WTC11 (cell line): Measurements from ENCODE around the gene WNT8B. TPM values are rescaled to one million over a fixed set of nuclear protein-coding genes. Genes with fewer than 3 reads are reported as not detected.

Source experiments
- ATAC-seq: fragments of 200-7000 bp; cut with Tn5 transposase; 2 replicates; pipeline ENCODE4 v1.10.0; 2021; ENCODE audit warnings: mild to moderate bottlenecking, moderate library complexity
- CTCF ChIA-PET: fragments of 300-600 bp; sonication (Branson Sonifier 250); formaldehyde crosslinking; loops from one replicate; lab custom pipeline; 2021; ENCODE audit warnings: antibody characterized with exemption; lab: Charles Lee
- POLR2A ChIA-PET: fragments of 350-600 bp; sonication (Branson Sonifier 250); formaldehyde crosslinking; loops from one replicate; lab custom pipeline; 2021; ENCODE audit warnings: antibody characterized with exemption; lab: Charles Lee
- DNase-seq: peaks from one replicate; pipeline ENCODE4 v3.0.0; 2021; ENCODE audit warnings: low spot score
- H3K27ac Mint-ChIP-seq: 2 replicates; pipeline ENCODE4 v1.8.0; 2021; ENCODE audit warnings: mixed read lengths
- H3K27me3 Mint-ChIP-seq: 2 replicates; pipeline ENCODE4 v1.8.0; 2021; ENCODE audit warnings: low read depth, mild to moderate bottlenecking, moderate library complexity, mixed read lengths
- H3K36me3 Mint-ChIP-seq: 2 replicates; pipeline ENCODE4 v1.8.0; 2021; ENCODE audit warnings: mixed read lengths
- H3K4me1 Mint-ChIP-seq: 2 replicates; pipeline ENCODE4 v1.8.0; 2022; ENCODE audit warnings: mixed read lengths
- H3K4me3 Mint-ChIP-seq: 2 replicates; pipeline ENCODE4 v1.8.0; 2021; ENCODE audit warnings: mild to moderate bottlenecking, moderate library complexity, mixed read lengths
- H3K9me3 Mint-ChIP-seq: 2 replicates; pipeline ENCODE4 v1.8.0; 2021; ENCODE audit warnings: mixed read lengths
- AFF4 ChIP-seq: sonication (generic); formaldehyde crosslinking; IDR thresholded peaks from 2 replicates; pipeline ENCODE4 v1.8.1; 2023; ENCODE audit warnings: mild to moderate bottlenecking, missing genetic modification reagents, borderline replicate concordance
- ATF1 ChIP-seq: sonication (generic); formaldehyde crosslinking; IDR thresholded peaks from 2 replicates; pipeline ENCODE4 v1.8.1; 2023; ENCODE audit warnings: mild to moderate bottlenecking, moderate library complexity, missing genetic modification reagents
- ATF2 ChIP-seq: sonication (generic); formaldehyde crosslinking; IDR thresholded peaks from 2 replicates; pipeline ENCODE4 v1.8.1; 2022; ENCODE audit warnings: low read depth, missing genetic modification reagents, borderline replicate concordance
- CDX4 ChIP-seq: fragments of 250-450 bp; sonication (Bioruptor Pico); IDR thresholded peaks from 2 replicates; pipeline ENCODE4 v1.9.0; 2021; ENCODE audit warnings: moderate library complexity, mild to moderate bottlenecking, inconsistent platforms, borderline replicate concordance
- CREB1 ChIP-seq: sonication (generic); formaldehyde crosslinking; IDR thresholded peaks from 2 replicates; pipeline ENCODE4 v1.8.0; 2023; ENCODE audit warnings: mild to moderate bottlenecking, missing genetic modification reagents
- E2F1 ChIP-seq: sonication (generic); formaldehyde crosslinking; IDR thresholded peaks from 2 replicates; pipeline ENCODE4 v1.8.0; 2022; ENCODE audit warnings: mild to moderate bottlenecking, missing genetic modification reagents
- E2F4 ChIP-seq: sonication (generic); formaldehyde crosslinking; IDR thresholded peaks from 2 replicates; pipeline ENCODE4 v1.8.1; 2022; ENCODE audit warnings: low read depth, mild to moderate bottlenecking, moderate library complexity, missing genetic modification reagents, borderline replicate concordance
- GRHL2 ChIP-seq: fragments of 250-450 bp; sonication (Bioruptor Pico); IDR thresholded peaks from 2 replicates; pipeline ENCODE4 v1.8.0; 2022; ENCODE audit warnings: mild to moderate bottlenecking, moderate library complexity; ENCODE audit not compliant: insufficient replicate concordance, severe bottlenecking
- NFATC4 ChIP-seq: fragments of 250-450 bp; sonication (Bioruptor Pico); IDR thresholded peaks from 2 replicates; pipeline ENCODE4 v1.9.0; 2021; ENCODE audit warnings: mild to moderate bottlenecking
- RORB ChIP-seq: fragments of 250-450 bp; sonication (Bioruptor Pico); IDR thresholded peaks from 2 replicates; pipeline ENCODE4 v1.9.0; 2021; ENCODE audit warnings: mild to moderate bottlenecking
- TCF7 ChIP-seq: sonication (generic); formaldehyde crosslinking; IDR thresholded peaks from 2 replicates; pipeline ENCODE4 v1.8.0; 2022; ENCODE audit warnings: mild to moderate bottlenecking, low read depth, missing genetic modification reagents, moderate library complexity
- ZNF317 ChIP-seq: sonication (generic); formaldehyde crosslinking; IDR thresholded peaks from 2 replicates; pipeline ENCODE4 v1.8.1; 2023; ENCODE audit warnings: low read depth, mild to moderate bottlenecking, moderate library complexity, missing genetic modification reagents, borderline replicate concordance
- total RNA-seq: library from RNA; stranded (reverse); gene quantifications from 3 replicates; pipeline ENCODE4 v1.2.3, GENCODE V29; 2021

The WNT8B gene
- total RNA-seq, 1 experiment from 2014 or later: 0.68 TPM

GRCh38 chr10:100490531-100490930, 27.7 kb downstream of the WNT8B start:
- ATAC-seq: no peak
- CTCF ChIA-PET: interaction anchor here (1.5 kb wide), 1 partner anchor 28 kb away, joined by 5 read pairs; no protein-coding TSS in a partner anchor
- H3K27me3 Mint-ChIP-seq: peaks cover 100% of the 10 kb centered on the region

GRCh38 chr10:100496567-100496966, 33.8 kb downstream of the WNT8B start:
- Mint-ChIP-seq H3K4me1 (no peaks in the 10 kb centered on the region), H3K4me3 (no peak overlapping the region), H3K9me3 (no peaks in the 10 kb centered on the region), H3K36me3 (no peaks in the 10 kb centered on the region; the same call in 1 of the 2 replicates), H3K27me3 (peaks cover 98% of the 10 kb centered on the region), H3K27ac (no peak overlapping the region)
- no peak for TF ChIP-seq E2F4 (CRISPR knock-in tag)
- TF ChIP-seq ZNF317 (CRISPR knock-in tag): no peak
- no peak for TF ChIP-seq TCF7 (CRISPR knock-in tag)
- no peak for TF ChIP-seq CREB1 (CRISPR knock-in tag)
- no peak for TF ChIP-seq RORB (CRISPR knock-in tag)
- TF ChIP-seq CDX4: no peak
- no peak for TF ChIP-seq NFATC4 (CRISPR knock-in tag)
- ATAC-seq (no peak), DNase-seq (no peak)
- ChIA-PET POLR2A (no interaction called here), CTCF (interaction anchor here (1.4 to 10.1 kb wide), 4 partner anchors 12 to 22 kb away, joined by 3 to 53 read pairs (median 28); no protein-coding TSS in a partner anchor)

More at GRCh38 chr10:100490531-100490930, 27.7 kb downstream of the WNT8B start:
- no peaks in the 10 kb centered on the region for H3K9me3 Mint-ChIP-seq
- no peak overlapping the region for H3K4me3 Mint-ChIP-seq
- DNase-seq: no peak
- H3K27ac Mint-ChIP-seq: no peak overlapping the region
- POLR2A ChIA-PET: interaction anchor here (0.6 kb wide), 1 partner anchor 144 kb away, joined by 3 read pairs; the partner anchor contains the start of gene SCD
- H3K36me3 Mint-ChIP-seq: peaks cover 11% of the 10 kb centered on the region
- H3K4me1 Mint-ChIP-seq: peaks cover 16% of the 10 kb centered on the region
- TF ChIP-seq GRHL2 (CRISPR knock-in tag) (no peak), E2F1 (CRISPR knock-in tag) (no peak)

- no peak for TF ChIP-seq ATF1 (CRISPR knock-in tag)
- TF ChIP-seq ATF2 (CRISPR knock-in tag): no peak
- TF ChIP-seq AFF4 (CRISPR knock-in tag): no peak
- TF ChIP-seq, all 79 proteins: peak for 0
- Mint-ChIP-seq H3K27me3 (peaks cover 98% of the 10 kb centered on the region), H3K36me3 (no peaks in the 10 kb centered on the region; the same call in 1 of the 2 replicates), H3K27ac (no peak overlapping the region), H3K9me3 (no peaks in the 10 kb centered on the region), H3K4me1 (no peaks in the 10 kb centered on the region), H3K4me3 (no peak overlapping the region)
- ChIA-PET CTCF (interaction anchor here (1.0 to 10.1 kb wide), 3 partner anchors 11 to 21 kb away, joined by 3 to 53 read pairs (median 39); no protein-coding TSS in a partner anchor), POLR2A (no interaction called here)
- ATAC-seq: no peak
- DNase-seq: no peak
These were observed 35.2 kb downstream of the WNT8B start for GRCh38 chr10:100498059-100498458.
